Activated CD4-positive, alpha-beta T cell treated with anti-CD3 and anti-CD28 coated beads, Interleukin-2, Interleukin-6, amounts not matched to agents 100 ng/mL and 50 ng/mL, durations not matched to agents 16 hours and 8 hours (primary cell): ENCODE data around the gene FAM151B.
"Not testable (repeated sequence)": the region's sequence is repeated elsewhere in the genome, so short reads cannot be mapped to it uniquely, and the experiment has no call there.

Experiments
- DNase-seq: peaks from one replicate; pipeline ENCODE4 v3.0.0-alpha.2; 2020

Gene FAM151B

GRCh38 chr5:80487829-80488721, at the start of gene FAM151B:
TSS of gene FAM151B (plus strand) at chr5:80488100. CDS start at chr5:80488124, 24 bp downstream.
- DNase-seq = peak; percentile 87

- no peak for DNase-seq
Measured at GRCh38 chr5:80438739-80439138, 49.2 kb upstream of the FAM151B start.

GRCh38 chr5:80439213-80439612, 48.7 kb upstream of the FAM151B start:
- no peak for DNase-seq

GRCh38 chr5:80442742-80443141, 45.2 kb upstream of the FAM151B start:
- DNase-seq = no peak

GRCh38 chr5:80453366-80453765, 34.5 kb upstream of the FAM151B start:
- no peak for DNase-seq

- DNase-seq = no peak
Measured at GRCh38 chr5:80463269-80463668, 24.6 kb upstream of the FAM151B start.

- no peak for DNase-seq
Measured at GRCh38 chr5:80466669-80467485, 21.0 kb upstream of the FAM151B start.

- DNase-seq = no peak
Measured at GRCh38 chr5:80468131-80468530, 19.8 kb upstream of the FAM151B start.

GRCh38 chr5:80470631-80471030, 17.3 kb upstream of the FAM151B start:
- not testable (repeated sequence) for DNase-seq

- DNase-seq = no peak
Measured at GRCh38 chr5:80474929-80475328, 13.0 kb upstream of the FAM151B start.

GRCh38 chr5:80479713-80480112, 8.2 kb upstream of the FAM151B start:
- DNase-seq = no peak

- DNase-seq = no peak
Measured at GRCh38 chr5:80480354-80480753, 7.5 kb upstream of the FAM151B start.

GRCh38 chr5:80481019-80481893, 6.6 kb upstream of the FAM151B start:
- peak; percentile 63 for DNase-seq

- DNase-seq = no peak
Measured at GRCh38 chr5:80482578-80482977, 5.3 kb upstream of the FAM151B start.

GRCh38 chr5:80483636-80484232, 4.2 kb upstream of the FAM151B start:
- DNase-seq = no peak

- no peak for DNase-seq
Measured at GRCh38 chr5:80487444-80487828, 464 bp upstream of the FAM151B start.

- no peak for DNase-seq
Measured at GRCh38 chr5:80491296-80491695, 3.4 kb downstream of the FAM151B start.

GRCh38 chr5:80492741-80493140, 4.8 kb downstream of the FAM151B start:
- DNase-seq = no peak

GRCh38 chr5:80493443-80493842, 5.5 kb downstream of the FAM151B start:
- not testable (repeated sequence) for DNase-seq

GRCh38 chr5:80495891-80496290, 8.0 kb downstream of the FAM151B start:
- DNase-seq = no peak

- no peak for DNase-seq
Measured at GRCh38 chr5:80502800-80503199, 14.9 kb downstream of the FAM151B start.

- no peak for DNase-seq
Measured at GRCh38 chr5:80503641-80504040, 15.7 kb downstream of the FAM151B start.
